ENCODE data around the gene ZNF81. TPM values are rescaled to one million over a fixed set of nuclear protein-coding genes. Genes with fewer than 3 reads are reported as not detected.
"Not testable (repeated sequence)": the region's sequence is repeated elsewhere in the genome, so short reads cannot be mapped to it uniquely, and the experiment has no call there.

The ZNF81 gene
- 10 to 100 TPM in 2 of 4 donors, 1 to 10 TPM in 2; 6.2 to 12.4 (median 9.8) TPM for total RNA-seq
- 2.2 TPM for polyA plus RNA-seq
- long read RNA-seq, donor 1, partial matches to known transcripts = 0 of 1 reads
- long read RNA-seq, donor 1, other reads (novel, unspliced or antisense) = 1 of 1 reads
- long read RNA-seq, donor 2, partial matches to known transcripts = 0 of 1 reads
- long read RNA-seq, donor 2, other reads (novel, unspliced or antisense) = 1 of 1 reads
- long read RNA-seq, donor 3, full-length matches to known transcripts = 2 of 8 reads
- long read RNA-seq, donor 3, partial matches to known transcripts = 0 of 8 reads
- long read RNA-seq, donor 3, other reads (novel, unspliced or antisense) = 6 of 8 reads
- long read RNA-seq, donor 4 = 0 reads

DNA sequence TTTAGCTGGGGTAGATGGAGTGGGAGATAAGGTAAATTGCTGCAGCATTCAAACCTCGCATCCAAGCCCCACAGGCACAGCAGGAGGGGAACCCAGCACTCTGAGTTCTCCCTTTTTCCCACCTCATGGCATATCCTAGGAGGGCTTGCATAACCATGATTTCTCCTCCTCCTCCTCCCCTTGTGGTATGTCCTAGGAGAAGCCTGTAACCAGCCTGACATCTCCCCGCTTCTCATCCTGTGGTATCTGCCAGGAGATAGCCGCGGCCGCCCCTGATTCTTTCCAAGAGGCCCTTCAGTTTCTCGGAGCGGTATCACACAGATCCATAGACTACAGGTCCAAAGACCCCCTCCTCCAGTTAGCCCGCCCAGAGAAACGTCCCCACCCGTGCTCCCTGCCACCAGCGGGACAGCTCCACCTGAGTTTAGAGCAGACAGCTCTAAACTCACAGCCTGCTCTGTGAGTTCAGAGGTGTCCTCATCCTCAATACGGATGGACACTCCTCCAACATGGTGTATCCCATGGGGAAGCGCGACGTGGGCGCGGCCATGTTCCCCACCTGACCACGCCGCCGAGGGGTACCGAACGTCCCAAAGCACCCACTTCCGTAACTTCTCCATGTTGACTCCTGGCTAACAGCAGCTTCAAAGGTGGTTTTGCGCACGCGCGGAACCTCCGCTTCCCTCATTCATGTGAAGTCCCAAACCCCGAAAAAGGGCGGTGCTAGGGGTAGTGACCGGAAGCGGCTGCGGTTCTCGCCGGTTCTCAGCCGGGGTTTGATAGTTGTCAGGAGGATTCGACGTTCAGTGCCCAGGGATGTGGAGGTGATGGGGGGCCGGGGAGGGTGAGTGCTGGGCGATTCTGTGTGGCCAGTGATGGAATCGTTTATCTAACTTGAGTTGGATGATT lies at the start of gene ZNF81:
Gene ZNF81 (plus strand): TSS at position 739 of the 909 bp plus-strand sequence. CDS start 9,366 bp downstream, outside the sequence.
- no peaks in the 10 kb centered on the region for H3K27me3 ChIP-seq (ENCODE audit: control insufficient read depth, insufficient read depth)
- WGBS = 1% methylated on average over 41 of the region's 41 CpGs
- intact Hi-C loops (cut with DNase I) = loop anchor here in 1 of 4 donors (10.0 kb wide), 1 partner anchor 188 kb away; no protein-coding TSS in a partner anchor
- H3K4me3 ChIP-seq (ENCODE audit: low read length) = peak within 1 kb of the TSS; percentile 59
- H3K4me1 ChIP-seq (ENCODE audit: control insufficient read depth, insufficient read depth, low read length) = no peaks in the 10 kb centered on the region
- DNase-seq (peak; percentile 97 to 98 (median 98)), ATAC-seq (peak; percentile 100)
- H3K9me3 ChIP-seq (ENCODE audit: control insufficient read depth, low read length) = no peaks in the 10 kb centered on the region
- peak within 1 kb of the TSS; percentile 79 for H3K27ac ChIP-seq (ENCODE audit: low read length)

DNA sequence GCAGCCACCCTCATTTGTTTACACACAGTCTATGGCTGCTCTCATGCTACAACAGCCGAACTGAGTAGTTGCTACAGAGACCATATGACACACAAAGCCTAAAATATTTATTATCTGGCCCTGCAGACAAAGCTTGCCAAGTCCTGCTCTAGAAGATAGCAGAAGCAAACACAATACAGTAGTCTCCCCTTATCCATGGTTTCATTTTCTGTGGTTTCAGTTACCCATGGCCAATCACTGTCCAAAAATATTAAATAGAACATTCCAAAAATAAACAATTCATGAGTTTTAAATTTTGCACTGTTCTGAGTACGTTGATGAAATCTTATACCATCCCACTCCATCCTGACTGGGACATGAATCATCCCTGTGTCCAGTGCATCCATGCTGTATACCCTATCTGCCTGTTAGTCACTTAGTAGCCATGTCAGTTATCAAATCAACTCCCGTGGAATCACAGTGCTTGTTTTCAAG lies 40.2 kb upstream of the ZNF81 start:
- Histone ChIP-seq H3K27ac (ENCODE audit: low read length) (peak overlapping the region; percentile 78), H3K4me3 (ENCODE audit: low read length) (no peak overlapping the region), H3K27me3 (ENCODE audit: control insufficient read depth, insufficient read depth) (no peaks in the 10 kb centered on the region), H3K9me3 (ENCODE audit: control insufficient read depth, low read length) (no peaks in the 10 kb centered on the region), H3K4me1 (ENCODE audit: control insufficient read depth, insufficient read depth, low read length) (peaks cover 3% of the 10 kb centered on the region)
- peak; percentile 67 for ATAC-seq
- intact Hi-C loops (cut with DNase I) = no loop called here
- no peak for DNase-seq
- 28% methylated on average over 3 of the region's 3 CpGs for WGBS

DNA sequence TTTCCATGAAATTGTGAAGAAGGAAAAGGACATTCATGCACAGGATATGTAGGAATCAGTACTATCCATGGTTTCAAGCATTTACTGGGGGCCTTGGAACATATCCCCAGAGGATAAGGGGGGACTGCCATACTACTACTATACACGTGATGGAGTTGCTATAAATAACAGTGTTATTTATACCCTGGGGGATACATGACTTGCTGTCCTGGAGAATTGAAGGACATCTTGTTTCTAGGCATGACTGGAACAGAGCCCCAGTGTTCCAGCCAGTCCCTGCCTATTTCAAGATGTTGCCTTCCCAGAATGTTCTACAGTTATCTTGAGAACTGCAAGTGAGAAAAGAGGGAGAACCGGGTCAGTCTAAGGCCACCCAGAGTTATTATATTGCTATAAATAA lies 39.6 kb upstream of the ZNF81 start:
- H3K27me3 ChIP-seq (ENCODE audit: control insufficient read depth, insufficient read depth) = no peaks in the 10 kb centered on the region
- H3K9me3 ChIP-seq (ENCODE audit: control insufficient read depth, low read length) = no peaks in the 10 kb centered on the region
- DNase-seq (peak in 1 of 3 donors; percentile 42), ATAC-seq (peak; percentile 84 to 89)
- intact Hi-C loops (cut with DNase I) = no loop called here
- no peak overlapping the region for H3K4me3 ChIP-seq (ENCODE audit: low read length)
- H3K4me1 ChIP-seq (ENCODE audit: control insufficient read depth, insufficient read depth, low read length) = peaks cover 3% of the 10 kb centered on the region
- no peak overlapping the region for H3K27ac ChIP-seq (ENCODE audit: low read length)
- WGBS = 27% methylated on average over 2 of the region's 2 CpGs

DNA sequence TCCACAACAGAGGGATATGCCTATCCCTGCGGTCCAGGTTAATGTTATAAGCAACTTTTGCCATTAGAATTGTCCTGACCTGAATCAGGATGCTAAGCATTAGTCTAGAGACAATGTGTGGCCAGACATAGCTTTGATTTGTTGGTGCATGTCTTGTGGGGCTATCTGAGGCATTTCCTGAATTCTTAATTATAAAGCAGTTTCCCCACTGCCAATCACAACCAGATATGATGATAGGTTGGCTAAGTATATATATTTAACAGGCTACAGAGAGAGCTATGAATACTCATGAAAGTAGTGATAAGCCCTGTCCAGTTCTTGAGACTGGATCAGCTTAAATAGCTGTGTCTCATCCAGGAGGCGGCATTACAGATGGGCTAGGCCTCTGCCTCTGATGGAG lies 37.8 kb upstream of the ZNF81 start:
- WGBS = 67% methylated on average over 2 of the region's 2 CpGs
- peak in 1 of 2 donors; percentile 65 for ATAC-seq

DNA sequence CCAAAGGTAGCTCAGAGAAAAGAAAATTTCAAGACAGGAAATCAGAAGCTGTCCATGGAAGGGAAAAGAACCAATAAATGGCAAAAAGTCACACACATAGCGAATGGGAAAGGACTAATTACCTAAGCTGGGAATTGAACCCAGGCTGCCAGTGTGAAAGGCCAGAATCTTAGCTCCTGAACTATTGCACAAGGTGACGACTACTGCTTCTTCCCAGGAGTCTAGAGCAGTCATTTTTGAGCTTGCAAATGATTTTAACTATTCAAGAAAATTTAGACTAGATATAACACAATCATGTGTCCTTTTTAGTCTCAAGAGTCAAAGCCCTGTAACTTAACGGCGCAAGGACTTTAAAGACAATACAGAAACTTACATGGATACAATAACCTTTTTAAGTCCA lies 34.1 kb upstream of the ZNF81 start:
- DNase-seq = no peak
- 83% methylated on average over 4 of the region's 4 CpGs for WGBS
- H3K27me3 ChIP-seq (ENCODE audit: control insufficient read depth, insufficient read depth) = no peaks in the 10 kb centered on the region
- no peak overlapping the region for H3K4me3 ChIP-seq (ENCODE audit: low read length)
- peaks cover 3% of the 10 kb centered on the region for H3K4me1 ChIP-seq (ENCODE audit: control insufficient read depth, insufficient read depth, low read length)
- intact Hi-C loops (cut with DNase I) = no loop called here
- H3K9me3 ChIP-seq (ENCODE audit: control insufficient read depth, low read length) = no peaks in the 10 kb centered on the region
- H3K27ac ChIP-seq (ENCODE audit: low read length) = no peak overlapping the region
- ATAC-seq = no peak

More for the DNA sequence above, 37.8 kb upstream of the ZNF81 start:
- Histone ChIP-seq H3K4me1 (ENCODE audit: control insufficient read depth, insufficient read depth, low read length) (peaks cover 3% of the 10 kb centered on the region), H3K27ac (ENCODE audit: low read length) (peak overlapping the region; percentile 81), H3K9me3 (ENCODE audit: control insufficient read depth, low read length) (no peaks in the 10 kb centered on the region), H3K27me3 (ENCODE audit: control insufficient read depth, insufficient read depth) (no peaks in the 10 kb centered on the region), H3K4me3 (ENCODE audit: low read length) (no peak overlapping the region)
- no peak for DNase-seq
- intact Hi-C loops (cut with DNase I) = no loop called here

DNA sequence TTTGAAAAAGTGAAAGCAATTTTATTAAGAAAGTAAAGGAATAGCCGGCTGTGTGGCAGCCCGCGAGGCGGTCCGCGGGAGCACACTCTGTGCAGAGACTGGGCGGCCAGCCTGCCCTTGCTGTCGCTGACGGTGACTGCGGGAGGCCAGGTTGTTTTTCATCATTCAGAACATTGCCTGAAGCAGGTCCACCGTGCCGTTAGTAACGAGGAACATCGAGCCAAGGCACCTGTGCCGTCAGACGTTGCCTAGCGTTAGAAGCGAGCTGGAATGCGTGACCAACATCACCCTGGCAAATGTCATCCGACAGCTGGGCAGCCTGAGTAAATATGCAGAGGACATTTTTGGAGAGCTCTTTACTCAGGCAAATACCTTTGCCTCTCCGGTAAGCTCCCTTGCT lies 33.6 kb upstream of the ZNF81 start:
- 61% methylated on average over 21 of the region's 21 CpGs for WGBS
- H3K27me3 ChIP-seq (ENCODE audit: control insufficient read depth, insufficient read depth); H3K4me3 ChIP-seq (ENCODE audit: low read length); H3K9me3 ChIP-seq (ENCODE audit: control insufficient read depth, low read length); intact Hi-C loops (cut with DNase I); H3K27ac ChIP-seq (ENCODE audit: low read length); H3K4me1 ChIP-seq (ENCODE audit: control insufficient read depth, insufficient read depth, low read length); DNase-seq; ATAC-seq: not testable (repeated sequence)

DNA sequence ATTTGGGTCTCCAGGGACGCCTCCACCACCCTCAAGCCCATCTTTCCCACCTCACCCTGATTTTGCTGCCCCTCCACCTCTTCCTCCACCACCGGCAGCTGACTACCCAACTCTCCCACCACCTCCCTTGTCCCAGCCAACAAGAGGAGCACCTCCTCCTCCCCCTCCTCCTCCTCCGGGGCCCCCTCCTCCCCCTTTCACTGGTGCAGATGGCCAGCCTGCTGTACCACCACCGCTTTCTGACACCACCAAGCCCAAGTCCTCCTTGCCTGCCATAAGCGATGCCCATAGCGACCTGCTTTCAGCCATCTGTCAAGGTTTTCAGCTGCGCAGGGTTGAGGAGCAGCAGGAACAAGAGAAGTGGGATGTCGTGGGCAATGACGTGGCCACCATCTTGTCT lies 32.4 kb upstream of the ZNF81 start:
- DNase-seq (no peak), ATAC-seq (no peak)
- Histone ChIP-seq H3K4me1 (ENCODE audit: control insufficient read depth, insufficient read depth, low read length) (no peaks in the 10 kb centered on the region), H3K9me3 (ENCODE audit: control insufficient read depth, low read length) (no peaks in the 10 kb centered on the region), H3K27me3 (ENCODE audit: control insufficient read depth, insufficient read depth) (no peaks in the 10 kb centered on the region), H3K27ac (ENCODE audit: low read length) (no peak overlapping the region), H3K4me3 (ENCODE audit: low read length) (no peak overlapping the region)
- WGBS = 96% methylated on average over 9 of the region's 9 CpGs
- intact Hi-C loops (cut with DNase I) = no loop called here

DNA sequence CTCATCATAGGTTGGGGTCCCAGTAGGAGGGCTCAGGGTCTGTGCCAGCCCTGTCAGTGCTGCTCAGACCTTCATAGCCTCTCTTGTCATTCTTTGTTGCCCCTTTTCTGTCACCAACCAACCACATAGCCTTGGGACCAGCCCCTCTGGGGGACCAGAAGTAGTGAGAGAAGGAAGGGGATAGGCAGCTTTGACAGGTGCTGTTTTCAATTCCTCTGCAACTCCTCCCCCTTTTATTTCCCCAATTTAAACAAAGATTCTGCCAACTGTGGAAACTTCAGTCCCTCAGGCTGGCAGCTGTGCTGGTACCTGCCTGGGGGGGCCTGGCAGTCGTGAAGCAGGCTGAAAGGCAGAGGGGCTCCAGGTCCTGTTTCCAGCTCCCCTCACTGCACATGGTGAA lies 30.9 kb upstream of the ZNF81 start:
- ATAC-seq; H3K27ac ChIP-seq (ENCODE audit: low read length); intact Hi-C loops (cut with DNase I): not testable (repeated sequence)

DNA sequence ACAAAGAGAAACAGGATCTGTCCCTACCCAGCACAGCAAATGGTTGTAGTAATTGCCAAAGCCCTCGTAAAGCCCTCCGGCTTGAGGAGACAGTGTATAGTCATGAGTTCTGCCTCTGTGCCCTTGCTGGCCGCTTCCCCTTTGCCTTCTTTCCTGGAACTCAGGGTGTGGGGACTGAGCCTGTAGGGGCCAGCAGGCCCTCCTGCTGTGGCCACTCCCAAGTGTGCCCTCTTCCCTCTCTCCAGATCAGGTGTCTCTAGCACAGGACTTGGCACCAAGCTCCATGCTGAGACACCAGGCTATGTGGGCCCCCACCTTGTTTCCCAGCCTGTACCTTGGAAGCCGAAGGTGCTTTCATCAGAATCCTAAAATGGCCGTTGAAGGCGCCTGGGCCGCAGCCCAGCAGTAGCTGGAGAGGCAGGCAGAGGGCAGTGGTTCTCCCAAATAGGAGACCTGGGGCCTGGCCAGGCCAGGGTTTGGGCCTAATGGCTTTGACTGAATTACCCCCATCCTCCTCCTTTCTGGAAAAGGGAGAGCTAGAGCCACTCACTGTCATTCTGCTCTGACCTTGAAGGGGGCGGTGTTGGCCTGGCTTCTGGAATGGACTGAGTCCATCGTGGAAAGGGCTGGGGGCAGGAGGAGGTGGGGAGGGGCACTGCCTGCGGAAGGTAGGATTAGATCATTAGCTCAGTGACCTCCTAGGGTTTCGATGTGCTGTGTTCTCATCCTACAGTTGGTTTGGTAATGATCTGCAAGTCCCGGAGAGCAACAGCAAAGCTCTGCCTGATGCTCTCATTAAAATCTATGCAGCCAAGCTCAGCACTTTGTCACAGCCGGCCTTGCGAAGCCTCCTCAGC lies 30.1 kb upstream of the ZNF81 start:
- H3K4me1 ChIP-seq (ENCODE audit: control insufficient read depth, insufficient read depth, low read length); intact Hi-C loops (cut with DNase I); DNase-seq; H3K4me3 ChIP-seq (ENCODE audit: low read length); H3K27ac ChIP-seq (ENCODE audit: low read length); H3K27me3 ChIP-seq (ENCODE audit: control insufficient read depth, insufficient read depth); H3K9me3 ChIP-seq (ENCODE audit: control insufficient read depth, low read length): not testable (repeated sequence)
- WGBS = 83% methylated on average over 11 of the region's 14 CpGs
- ATAC-seq = peak; percentile 51 to 54

More for the DNA sequence above, 30.9 kb upstream of the ZNF81 start:
- not testable (repeated sequence) for H3K4me3 ChIP-seq (ENCODE audit: low read length); H3K4me1 ChIP-seq (ENCODE audit: control insufficient read depth, insufficient read depth, low read length); DNase-seq; H3K27me3 ChIP-seq (ENCODE audit: control insufficient read depth, insufficient read depth); H3K9me3 ChIP-seq (ENCODE audit: control insufficient read depth, low read length)
- WGBS = 76% methylated on average over 1 of the region's 1 CpG

DNA sequence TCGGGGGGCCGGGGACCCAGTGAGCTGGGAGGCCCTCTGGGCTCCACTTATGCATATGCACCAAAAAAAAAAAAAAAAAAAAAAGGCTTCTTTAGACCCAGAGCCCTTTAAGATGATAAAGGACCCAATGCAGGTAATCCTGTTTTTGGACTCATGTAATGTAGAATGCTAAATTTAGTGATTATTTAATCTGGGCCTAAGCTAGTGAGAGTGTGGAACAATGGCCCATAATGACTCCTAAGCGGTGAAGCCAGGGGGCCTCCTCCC lies 29.5 kb upstream of the ZNF81 start:
- H3K9me3 ChIP-seq (ENCODE audit: control insufficient read depth, low read length); H3K27ac ChIP-seq (ENCODE audit: low read length); H3K4me1 ChIP-seq (ENCODE audit: control insufficient read depth, insufficient read depth, low read length); DNase-seq; H3K27me3 ChIP-seq (ENCODE audit: control insufficient read depth, insufficient read depth); H3K4me3 ChIP-seq (ENCODE audit: low read length); intact Hi-C loops (cut with DNase I): not testable (repeated sequence)
- 61% methylated on average over 3 of the region's 3 CpGs for WGBS
- peak in 1 of 2 donors; percentile 34 for ATAC-seq
